ENCODE data around the gene DCAF17. TPM values are rescaled to one million over a fixed set of nuclear protein-coding genes. Genes with fewer than 3 reads are reported as not detected.
A peak's percentile ranks its signal among the peaks of the same experiment; 100 is the strongest.

Gene DCAF17
- total and polyA plus RNA-seq, 2 of the 13 experiments (the other 11 are each of a cell fraction or from before 2014, with no cell fraction given), result 13.7 to 30.0 TPM

GRCh38 chr2:171434013-171434989, at the start of gene DCAF17 (continued):
- TF ChIP-seq, protein P1, sequence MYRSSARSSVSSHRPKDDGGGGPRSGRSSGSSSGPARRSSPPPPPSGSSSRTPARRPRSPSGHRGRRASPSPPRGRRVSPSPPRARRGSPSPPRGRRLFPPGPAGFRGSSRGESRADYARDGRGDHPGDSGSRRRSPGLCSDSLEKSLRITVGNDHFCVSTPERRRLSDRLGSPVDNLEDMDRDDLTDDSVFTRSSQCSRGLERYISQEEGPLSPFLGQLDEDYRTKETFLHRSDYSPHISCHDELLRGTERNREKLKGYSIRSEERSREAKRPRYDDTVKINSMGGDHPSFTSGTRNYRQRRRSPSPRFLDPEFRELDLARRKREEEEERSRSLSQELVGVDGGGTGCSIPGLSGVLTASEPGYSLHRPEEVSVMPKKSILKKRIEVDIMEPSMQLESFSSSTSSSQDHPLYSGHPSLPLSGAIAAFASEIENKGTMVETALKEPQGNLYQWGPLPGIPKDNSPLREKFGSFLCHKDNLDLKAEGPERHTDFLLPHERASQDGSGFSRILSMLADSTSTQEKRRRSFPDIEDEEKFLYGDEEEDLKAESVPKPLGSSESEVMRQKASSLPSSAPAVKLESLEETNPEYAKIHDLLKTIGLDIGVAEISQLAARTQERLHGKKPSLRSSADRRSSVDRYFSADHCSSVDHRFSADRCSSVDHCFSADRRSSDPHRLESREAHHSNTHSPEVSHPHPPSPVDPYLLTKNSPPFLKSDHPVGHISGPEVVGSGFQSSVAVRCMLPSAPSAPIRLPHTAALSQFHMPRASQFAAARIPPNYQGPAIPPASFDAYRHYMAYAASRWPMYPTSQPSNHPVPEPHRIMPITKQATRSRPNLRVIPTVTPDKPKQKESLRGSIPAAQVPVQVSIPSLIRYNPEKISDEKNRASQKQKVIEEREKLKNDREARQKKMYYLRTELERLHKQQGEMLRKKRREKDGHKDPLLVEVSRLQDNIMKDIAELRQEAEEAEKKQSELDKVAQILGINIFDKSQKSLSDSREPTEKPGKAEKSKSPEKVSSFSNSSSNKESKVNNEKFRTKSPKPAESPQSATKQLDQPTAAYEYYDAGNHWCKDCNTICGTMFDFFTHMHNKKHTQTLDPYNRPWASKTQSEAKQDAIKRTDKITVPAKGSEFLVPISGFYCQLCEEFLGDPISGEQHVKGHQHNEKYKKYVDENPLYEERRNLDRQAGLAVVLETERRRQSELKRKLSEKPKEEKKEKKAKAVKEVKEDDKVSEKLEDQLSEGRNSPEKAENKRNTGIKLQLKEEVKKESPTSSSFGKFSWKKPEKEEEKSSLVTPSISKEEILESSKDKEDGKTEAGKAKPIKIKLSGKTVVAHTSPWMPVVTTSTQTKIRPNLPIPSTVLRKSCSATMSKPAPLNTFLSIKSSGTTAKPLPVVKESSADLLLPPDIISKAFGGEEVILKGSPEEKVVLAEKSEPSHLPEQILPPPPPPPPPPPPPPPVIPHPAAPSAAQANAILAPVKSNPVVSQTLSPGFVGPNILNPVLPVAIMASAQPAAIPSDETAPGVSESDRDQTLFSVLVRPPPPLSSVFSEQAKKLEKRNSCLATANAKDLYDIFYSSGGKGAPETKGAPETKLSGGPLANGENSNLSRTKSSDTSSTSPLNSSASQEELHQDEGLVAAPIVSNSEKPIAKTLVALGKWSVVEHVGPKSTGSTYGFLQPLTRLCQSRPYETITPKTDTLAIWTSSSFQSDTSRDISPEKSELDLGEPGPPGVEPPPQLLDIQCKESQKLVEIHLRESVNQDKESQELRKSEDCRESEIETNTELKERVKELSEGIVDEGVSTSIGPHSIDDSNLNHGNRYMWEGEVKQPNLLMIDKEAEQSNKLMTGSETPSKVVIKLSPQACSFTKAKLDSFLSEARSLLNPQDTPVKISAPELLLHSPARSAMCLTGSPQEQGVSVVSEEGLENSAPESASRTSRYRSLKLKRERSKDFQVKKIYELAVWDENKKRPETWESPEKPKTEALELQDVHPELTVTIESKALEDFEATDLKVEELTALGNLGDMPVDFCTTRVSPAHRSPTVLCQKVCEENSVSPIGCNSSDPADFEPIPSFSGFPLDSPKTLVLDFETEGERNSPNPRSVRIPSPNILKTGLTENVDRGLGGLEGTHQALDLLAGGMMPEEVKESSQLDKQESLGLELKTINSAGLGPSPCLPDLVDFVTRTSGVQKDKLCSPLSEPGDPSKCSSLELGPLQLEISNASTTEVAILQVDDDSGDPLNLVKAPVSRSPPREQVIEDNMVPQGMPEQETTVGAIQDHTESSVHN (CRISPR knock-in tag; IDR thresholded peaks at IDR 0.05), result peak; percentile 12
- TF ChIP-seq GTF3A (CRISPR knock-in tag; conservative IDR thresholded peaks at IDR 0.05) (peak; percentile 85; the same call in 1 of the 2 replicates), ZNF263 (CRISPR knock-in tag; IDR thresholded peaks at IDR 0.05) (peak; percentile 81), ZNF572 (CRISPR knock-in tag; IDR thresholded peaks at IDR 0.05) (no peak), ZKSCAN5 (CRISPR knock-in tag; IDR thresholded peaks at IDR 0.05) (0 out of 2 replicates have a peak, but pooled peaks have one; percentile 12), HNRNPLL (IDR thresholded peaks at IDR 0.05; ENCODE audit: low read depth, low read length, poor library complexity, severe bottlenecking) (peak; percentile 95), RAD21 (CRISPR knock-in tag; IDR thresholded peaks at IDR 0.05) (peak; percentile 62), NONO (IDR thresholded peaks at IDR 0.05) (no peak), NONO (CRISPR knock-in tag; conservative IDR thresholded peaks at IDR 0.05) (no peak; the same call in 1 of the 2 replicates), RFX3 (CRISPR knock-in tag; IDR thresholded peaks at IDR 0.05) (no peak), EHMT2 (IDR thresholded peaks at IDR 0.05; ENCODE audit: borderline replicate concordance, low read depth, low read length) (no peak), ZNF562 (CRISPR knock-in tag; IDR thresholded peaks at IDR 0.05; ENCODE audit: borderline replicate concordance) (no peak), ZZZ3 (CRISPR knock-in tag; IDR thresholded peaks at IDR 0.05; ENCODE audit: borderline replicate concordance) (0 out of 2 replicates have a peak, but pooled peaks have one; percentile 14), ZC3H4 (CRISPR knock-in tag; IDR thresholded peaks at IDR 0.05; ENCODE audit: borderline replicate concordance) (no peak; the same call in 1 of the 2 replicates), ZNF619 (CRISPR knock-in tag; IDR thresholded peaks at IDR 0.05) (peak; percentile 66; the same call in 1 of the 2 replicates)
- TF ChIP-seq, protein P2, sequence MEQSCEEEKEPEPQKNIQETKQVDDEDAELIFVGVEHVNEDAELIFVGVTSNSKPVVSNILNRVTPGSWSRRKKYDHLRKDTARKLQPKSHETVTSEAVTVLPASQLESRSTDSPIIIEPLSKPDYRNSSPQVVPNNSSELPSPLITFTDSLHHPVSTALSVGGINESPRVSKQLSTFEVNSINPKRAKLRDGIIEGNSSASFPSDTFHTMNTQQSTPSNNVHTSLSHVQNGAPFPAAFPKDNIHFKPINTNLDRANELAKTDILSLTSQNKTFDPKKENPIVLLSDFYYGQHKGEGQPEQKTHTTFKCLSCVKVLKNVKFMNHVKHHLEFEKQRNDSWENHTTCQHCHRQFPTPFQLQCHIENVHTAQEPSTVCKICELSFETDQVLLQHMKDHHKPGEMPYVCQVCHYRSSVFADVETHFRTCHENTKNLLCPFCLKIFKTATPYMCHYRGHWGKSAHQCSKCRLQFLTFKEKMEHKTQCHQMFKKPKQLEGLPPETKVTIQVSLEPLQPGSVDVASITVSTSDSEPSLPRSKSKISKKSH (CRISPR knock-in tag; IDR thresholded peaks at IDR 0.05; ENCODE audit: borderline replicate concordance), result peak; percentile 91
- TF ChIP-seq, protein P3, sequence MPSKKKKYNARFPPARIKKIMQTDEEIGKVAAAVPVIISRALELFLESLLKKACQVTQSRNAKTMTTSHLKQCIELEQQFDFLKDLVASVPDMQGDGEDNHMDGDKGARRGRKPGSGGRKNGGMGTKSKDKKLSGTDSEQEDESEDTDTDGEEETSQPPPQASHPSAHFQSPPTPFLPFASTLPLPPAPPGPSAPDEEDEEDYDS (CRISPR knock-in tag; IDR thresholded peaks at IDR 0.05), result peak; percentile 22; the same call in 1 of the 2 replicates
